GM12873 (cell line): ENCODE measurements around the gene GPHN.

Experiments
- CTCF ChIP-seq: IDR thresholded peaks from 2 replicates; pipeline ENCODE4 v1.5.1; 2012; ENCODE audit warnings: low read depth, mild to moderate bottlenecking, moderate library complexity, low read length, control low read depth; ENCODE audit not compliant: insufficient read depth; ENCODE audit errors: missing control alignments

GPHN gene

GRCh38 chr14:67167420-67168109, 659.6 kb downstream of the GPHN start:
- TF ChIP-seq CTCF, result no peak

GRCh38 chr14:67168110-67168441, 660.1 kb downstream of the GPHN start:
- TF ChIP-seq CTCF, result no peak

GRCh38 chr14:67170660-67171059, 662.7 kb downstream of the GPHN start:
- no peak for TF ChIP-seq CTCF

GRCh38 chr14:67172056-67172455, 664.1 kb downstream of the GPHN start:
- no peak for TF ChIP-seq CTCF

GRCh38 chr14:67172520-67172919, 664.6 kb downstream of the GPHN start:
- TF ChIP-seq CTCF, result no peak

GRCh38 chr14:67173719-67174118, 665.8 kb downstream of the GPHN start:
- no peak for TF ChIP-seq CTCF

GRCh38 chr14:67186172-67186768, 678.3 kb downstream of the GPHN start:
- TF ChIP-seq CTCF, result no peak
